ENCODE measurements around the gene BEST4. TPM values are rescaled to one million over a fixed set of nuclear protein-coding genes. Genes with fewer than 3 reads are reported as not detected.

BEST4 gene
- total RNA-seq, 5 donors from 2014 or later (not counting 1 experiment from before 2014, with no cell fraction given), result 0.75 to 2.4 (median 1.6) TPM

DNA sequence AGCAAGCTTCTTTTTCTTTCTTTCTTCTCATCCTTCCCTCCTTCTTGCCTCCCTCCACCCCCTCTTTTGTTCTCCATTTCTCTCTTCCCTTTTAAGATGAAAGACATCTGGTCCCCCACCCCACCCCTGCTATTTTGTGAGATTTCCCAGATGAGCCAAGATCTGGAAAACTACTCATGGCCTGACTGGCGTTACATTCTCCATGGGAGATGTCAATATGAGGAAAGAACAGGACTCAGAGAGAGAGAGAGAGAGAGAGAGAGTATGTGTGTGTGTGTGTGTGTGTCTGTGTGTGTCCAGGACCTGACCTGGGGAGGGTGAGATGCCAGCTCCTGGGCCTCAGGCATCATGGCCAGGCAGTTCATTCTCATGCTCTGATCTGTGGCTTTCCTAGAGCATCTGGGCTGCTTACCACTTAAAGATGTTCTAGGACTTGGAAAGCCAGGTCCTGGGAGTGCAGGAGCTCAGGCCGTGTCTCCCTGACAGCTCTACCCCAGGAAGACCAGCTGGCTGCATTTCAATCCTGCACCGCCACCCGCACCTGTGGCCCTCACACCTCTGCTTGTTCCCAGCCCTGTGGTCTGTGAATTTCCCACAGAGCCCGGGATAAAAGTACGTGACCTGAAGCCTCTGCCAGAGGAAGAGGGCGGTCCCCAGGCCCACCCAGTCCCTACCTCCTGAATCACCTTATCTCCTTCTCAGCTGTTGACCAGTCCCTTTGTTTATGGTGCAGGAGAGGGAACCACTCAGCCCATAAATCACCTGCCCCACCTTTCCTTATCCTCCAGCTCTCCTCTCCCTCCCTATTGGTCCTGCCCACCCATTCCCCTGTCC, 3.2 kb upstream of the BEST4 start:
- DNase-seq (no peak), ATAC-seq (replicated peaks in 1 of 4) (no peak)
- Mint-ChIP-seq H3K9me3 (no peaks in the 10 kb centered on the region), H3K27ac (peak overlapping the region in 1 of 2 donors; percentile 55), H3K36me3 (no peaks in the 10 kb centered on the region), H3K4me1 (peaks cover 4 to 6% (median 4%) of the 10 kb centered on the region in 3 donors), H3K4me3 (no peak overlapping the region), H3K27me3 (no peaks in the 10 kb centered on the region)
- Histone ChIP-seq H3K27ac (ENCODE audit: low read length) (no peak overlapping the region), H3K36me3 (ENCODE audit: control insufficient read depth in 2 of 2, extremely low read depth in 1 of 2, insufficient read depth in 1 of 2, low read length in 1 of 2) (no peaks in the 10 kb centered on the region), H3K9me3 (no peaks in the 10 kb centered on the region), H3K4me1 (ENCODE audit: control insufficient read depth in 1 of 2, extremely low read depth in 1 of 2, insufficient read depth in 2 of 2, low read length in 2 of 2) (peaks cover 0 to 7% of the 10 kb centered on the region in 2 experiments), H3K4me3 (ENCODE audit: control insufficient read depth in 1 of 2, extremely low read depth in 1 of 2, low read length in 1 of 2) (no peak overlapping the region), H3K27me3 (replicated peaks in 1 of 2; ENCODE audit: control insufficient read depth in 2 of 2, extremely low read depth in 1 of 2, insufficient read depth in 2 of 2, low read length in 1 of 2) (no peaks in the 10 kb centered on the region)
- WGBS (ENCODE audit: insufficient coverage), result 77% methylated on average over 6 of the region's 7 CpGs
- CTCF ChIA-PET, result interaction anchor here in 1 of 2 donors (1.0 to 3.8 kb wide), 4 partner anchors 9 to 512 kb away, joined by 3 to 12 read pairs (median 6); partner anchors contain the start of gene PLK3
- POLR2A ChIA-PET, result interaction anchor here (0.6 to 0.7 kb wide), 2 partner anchors 28 to 73 kb away, joined by 3 read pairs; no protein-coding TSS in a partner anchor

DNA sequence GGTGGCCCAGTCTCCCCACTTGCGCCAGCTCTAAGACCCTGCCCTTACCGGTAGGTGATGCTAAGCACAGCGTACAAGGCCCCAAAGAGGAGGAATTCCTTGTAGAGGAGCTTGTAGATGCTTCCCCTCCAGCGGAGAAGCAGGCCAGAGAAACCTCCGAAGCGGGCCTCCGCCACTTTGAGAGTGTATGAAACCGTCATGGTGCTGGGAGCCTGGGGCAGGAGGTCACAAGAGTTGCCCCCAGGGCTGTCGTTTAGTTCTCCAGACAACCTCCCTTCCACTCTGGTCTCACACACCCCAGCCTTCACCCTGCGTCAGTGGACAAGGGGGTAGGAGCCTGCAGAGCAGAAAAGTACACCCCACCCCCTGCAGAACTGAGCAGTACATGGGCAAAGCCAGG, 464 bp downstream of the BEST4 start:
- H3K27me3 Mint-ChIP-seq, result no peaks in the 10 kb centered on the region
- no peak overlapping the region for H3K27ac Mint-ChIP-seq
- H3K36me3 ChIP-seq (ENCODE audit: control insufficient read depth in 2 of 2, extremely low read depth in 1 of 2, insufficient read depth in 1 of 2, low read length in 1 of 2), result no peaks in the 10 kb centered on the region
- peaks cover 15 to 37% of the 10 kb centered on the region in 2 experiments for H3K4me1 ChIP-seq (ENCODE audit: control insufficient read depth in 1 of 2, extremely low read depth in 1 of 2, insufficient read depth in 2 of 2, low read length in 2 of 2)
- H3K27me3 ChIP-seq (replicated peaks in 1 of 2; ENCODE audit: control insufficient read depth in 2 of 2, extremely low read depth in 1 of 2, insufficient read depth in 2 of 2, low read length in 1 of 2), result no peaks in the 10 kb centered on the region
- no peaks in the 10 kb centered on the region for H3K9me3 Mint-ChIP-seq
- no peaks in the 10 kb centered on the region for H3K9me3 ChIP-seq
- H3K4me1 Mint-ChIP-seq, result peaks cover 27 to 28% (median 28%) of the 10 kb centered on the region in 3 donors
- H3K36me3 Mint-ChIP-seq, result no peaks in the 10 kb centered on the region
- H3K4me3 Mint-ChIP-seq, result no peak overlapping the region
- no peak for DNase-seq
- no peak for ATAC-seq (replicated peaks in 1 of 4)
- ChIA-PET POLR2A (interaction anchor here in 1 of 2 donors (0.5 kb wide), 1 partner anchor 13 kb away, joined by 8 read pairs; no protein-coding TSS in a partner anchor), CTCF (interaction anchor here (0.6 to 3.8 kb wide), 4 partner anchors 10 to 706 kb away, joined by 3 to 12 read pairs (median 6); partner anchors contain the start of gene PLK3 (in 1 of the 2))
- H3K4me3 ChIP-seq (ENCODE audit: control insufficient read depth in 1 of 2, extremely low read depth in 1 of 2, low read length in 1 of 2), result no peak overlapping the region
- 100% methylated on average over 4 of the region's 10 CpGs for WGBS (ENCODE audit: insufficient coverage)
- H3K27ac ChIP-seq (ENCODE audit: low read length), result no peak overlapping the region

DNA sequence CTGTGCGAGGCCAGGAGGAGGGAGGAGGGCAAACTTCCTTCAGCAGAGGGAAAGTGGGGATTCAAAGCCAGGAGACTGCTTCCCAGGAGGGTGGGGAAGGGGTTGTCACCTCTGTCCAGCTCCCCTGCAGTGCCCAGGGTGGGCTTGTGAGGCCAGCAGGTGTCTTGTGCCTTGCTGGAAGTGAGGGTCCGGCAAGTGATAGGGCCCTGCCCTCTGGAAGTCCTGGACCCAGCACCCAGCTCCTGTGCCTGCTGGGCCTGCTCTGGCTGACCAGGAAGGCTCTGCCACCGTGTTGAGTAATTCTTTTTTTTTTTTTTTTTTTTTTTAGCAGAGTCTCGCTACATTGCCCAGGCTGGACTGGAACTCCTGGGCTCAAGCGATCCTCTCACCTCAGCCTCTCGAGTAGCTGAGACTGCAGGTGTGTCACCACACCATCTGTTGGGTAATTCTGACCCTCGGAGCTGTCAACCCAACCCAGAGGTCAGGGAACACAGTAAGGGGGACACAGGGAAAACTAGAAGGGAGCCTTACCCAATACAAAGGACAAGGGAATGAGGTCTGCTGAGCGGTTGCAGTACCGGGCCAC, 1.0 kb downstream of the BEST4 start:
- no peak for ATAC-seq (replicated peaks in 1 of 4)
- peak overlapping the region in 1 of 2 donors; percentile 64 for H3K4me3 ChIP-seq (ENCODE audit: control insufficient read depth in 1 of 2, extremely low read depth in 1 of 2, low read length in 1 of 2)
- H3K27ac ChIP-seq (ENCODE audit: low read length), result peak overlapping the region; percentile 60
- Mint-ChIP-seq H3K9me3 (no peaks in the 10 kb centered on the region), H3K4me1 (peaks cover 28% of the 10 kb centered on the region in 3 donors), H3K36me3 (no peaks in the 10 kb centered on the region), H3K4me3 (peak overlapping the region; percentile 64 to 74 (median 69)), H3K27me3 (no peaks in the 10 kb centered on the region), H3K27ac (peak overlapping the region; percentile 78 to 85)
- no peaks in the 10 kb centered on the region for H3K27me3 ChIP-seq (replicated peaks in 1 of 2; ENCODE audit: control insufficient read depth in 2 of 2, extremely low read depth in 1 of 2, insufficient read depth in 2 of 2, low read length in 1 of 2)
- H3K4me1 ChIP-seq (ENCODE audit: control insufficient read depth in 1 of 2, extremely low read depth in 1 of 2, insufficient read depth in 2 of 2, low read length in 2 of 2), result peaks cover 15 to 37% of the 10 kb centered on the region in 2 experiments
- DNase-seq, result no peak
- CTCF ChIA-PET, result interaction anchor here (0.6 to 3.8 kb wide), 4 partner anchors 9 to 707 kb away, joined by 3 to 12 read pairs (median 6); partner anchors contain the start of gene PLK3 (in 1 of the 2)
- WGBS (ENCODE audit: insufficient coverage), result 91% methylated on average over 4 of the region's 9 CpGs
- no peaks in the 10 kb centered on the region for H3K9me3 ChIP-seq
- POLR2A ChIA-PET, result no interaction called here
- H3K36me3 ChIP-seq (ENCODE audit: control insufficient read depth in 2 of 2, extremely low read depth in 1 of 2, insufficient read depth in 1 of 2, low read length in 1 of 2), result no peaks in the 10 kb centered on the region

DNA sequence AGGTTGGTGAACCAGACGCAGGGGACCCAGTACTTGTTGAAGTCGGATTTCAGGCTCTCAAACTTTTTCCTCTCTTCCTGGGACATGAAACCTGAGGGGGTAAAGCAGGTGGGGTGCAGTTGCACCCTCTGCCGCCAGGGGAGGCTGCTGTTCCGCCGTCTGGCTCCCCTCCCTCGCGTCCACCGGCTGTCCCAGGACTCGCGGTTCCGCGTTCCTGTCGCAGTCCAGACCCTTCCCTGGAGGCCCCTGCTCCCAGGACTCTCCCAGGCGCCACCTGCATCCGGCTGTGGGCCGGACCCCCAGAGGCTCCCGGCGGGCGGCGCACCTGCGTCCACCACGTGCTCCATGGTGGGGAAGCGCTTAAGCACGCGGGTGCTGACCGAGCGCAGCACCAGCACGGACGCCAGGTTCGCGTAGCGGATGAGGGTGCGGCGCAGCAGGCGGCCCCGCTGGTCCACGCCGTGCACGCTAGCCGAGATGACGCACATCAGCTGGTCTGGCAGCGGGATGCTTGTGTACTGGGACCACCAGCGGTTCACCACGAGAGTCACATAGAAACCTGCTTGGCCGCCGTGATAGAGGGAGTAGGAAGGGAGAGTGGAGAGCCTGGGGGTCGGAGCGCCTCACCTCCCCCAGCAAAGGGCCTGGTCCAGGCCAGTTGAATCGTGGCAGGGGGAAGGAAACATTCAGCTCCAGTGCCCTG, 1.7 kb downstream of the BEST4 start:
- peak overlapping the region; percentile 60 for H3K27ac ChIP-seq (ENCODE audit: low read length)

DNA sequence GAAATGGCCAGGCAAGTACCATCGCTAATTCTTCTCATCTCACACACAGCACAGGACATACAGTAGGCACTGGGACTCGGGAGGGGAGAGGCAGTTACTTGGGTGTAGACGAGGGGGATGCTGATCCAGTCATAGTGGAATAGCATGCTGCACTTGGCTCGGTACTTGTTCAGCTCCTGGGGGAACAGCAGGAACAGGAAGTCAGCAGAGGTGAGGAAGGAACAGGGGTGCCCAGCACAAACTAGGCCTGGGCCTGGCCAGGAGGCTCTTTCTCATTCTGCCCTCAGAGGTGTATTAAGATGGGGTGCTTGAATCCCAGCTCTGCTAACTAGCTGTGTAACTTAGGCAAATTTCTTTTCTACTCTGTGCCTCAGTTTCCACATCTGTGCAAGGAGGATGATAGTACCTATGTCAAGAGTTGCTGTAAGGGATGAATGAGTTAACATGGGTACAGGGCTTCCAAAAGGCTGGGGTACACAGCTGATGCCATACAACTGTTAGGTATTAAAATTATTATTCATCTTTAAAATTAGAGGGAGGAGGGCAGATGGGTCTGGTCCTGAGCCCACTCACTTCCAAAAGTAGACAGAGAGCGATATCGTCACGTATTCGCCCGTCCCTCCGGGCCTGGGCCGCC, 2.4 kb downstream of the BEST4 start:
- peaks cover 28% of the 10 kb centered on the region in 3 donors for H3K4me1 Mint-ChIP-seq
- DNase-seq (no peak), ATAC-seq (replicated peaks in 1 of 4) (peak in 1 of 4 experiments; percentile 7)
- peak overlapping the region; percentile 64 to 66 for H3K4me3 ChIP-seq (ENCODE audit: control insufficient read depth in 1 of 2, extremely low read depth in 1 of 2, low read length in 1 of 2)
- POLR2A ChIA-PET, result no interaction called here
- H3K9me3 ChIP-seq, result no peaks in the 10 kb centered on the region
- H3K4me1 ChIP-seq (ENCODE audit: control insufficient read depth in 1 of 2, extremely low read depth in 1 of 2, insufficient read depth in 2 of 2, low read length in 2 of 2), result peaks cover 15 to 37% of the 10 kb centered on the region in 2 experiments
- peaks cover 10% of the 10 kb centered on the region for H3K36me3 Mint-ChIP-seq
- 37% methylated on average over 8 of the region's 11 CpGs for WGBS (ENCODE audit: insufficient coverage)
- H3K27me3 ChIP-seq (replicated peaks in 1 of 2; ENCODE audit: control insufficient read depth in 2 of 2, extremely low read depth in 1 of 2, insufficient read depth in 2 of 2, low read length in 1 of 2), result no peaks in the 10 kb centered on the region
- CTCF ChIA-PET, result interaction anchor here (0.5 to 2.3 kb wide), 7 partner anchors 10 to 518 kb away, joined by 3 to 7 read pairs (median 3); partner anchors contain the start of genes EIF2B3 (in 1 of the 2), PLK3 (in 1 of the 2) and RPS8 (in 1 of the 2)
- peak overlapping the region; percentile 60 for H3K27ac ChIP-seq (ENCODE audit: low read length)
- no peaks in the 10 kb centered on the region for H3K27me3 Mint-ChIP-seq
- peaks cover 2 to 11% of the 10 kb centered on the region in 2 donors for H3K36me3 ChIP-seq (ENCODE audit: control insufficient read depth in 2 of 2, extremely low read depth in 1 of 2, insufficient read depth in 1 of 2, low read length in 1 of 2)
- peak overlapping the region; percentile 64 to 74 (median 69) for H3K4me3 Mint-ChIP-seq
- H3K9me3 Mint-ChIP-seq, result no peaks in the 10 kb centered on the region
- peak overlapping the region; percentile 78 to 85 for H3K27ac Mint-ChIP-seq

More for the DNA sequence above, 1.7 kb downstream of the BEST4 start:
- POLR2A ChIA-PET, result no interaction called here
- H3K36me3 ChIP-seq (ENCODE audit: control insufficient read depth in 2 of 2, extremely low read depth in 1 of 2, insufficient read depth in 1 of 2, low read length in 1 of 2), result peaks cover 0 to 4% of the 10 kb centered on the region in 2 donors
- no peaks in the 10 kb centered on the region for H3K9me3 ChIP-seq
- WGBS (ENCODE audit: insufficient coverage), result 6% methylated on average over 47 of the region's 49 CpGs
- DNase-seq (peak in 34 of 35 experiments; percentile 48 to 90 (median 70)), ATAC-seq (replicated peaks in 1 of 4) (peak; percentile 71 to 78 (median 74))
- H3K27me3 Mint-ChIP-seq, result no peaks in the 10 kb centered on the region
- no peaks in the 10 kb centered on the region for H3K9me3 Mint-ChIP-seq
- H3K36me3 Mint-ChIP-seq, result peaks cover 4% of the 10 kb centered on the region
- H3K4me3 Mint-ChIP-seq, result peak overlapping the region; percentile 64 to 74 (median 69)
- peaks cover 15 to 37% of the 10 kb centered on the region in 2 experiments for H3K4me1 ChIP-seq (ENCODE audit: control insufficient read depth in 1 of 2, extremely low read depth in 1 of 2, insufficient read depth in 2 of 2, low read length in 2 of 2)
- CTCF ChIA-PET, result interaction anchor here in 1 of 2 donors (0.7 to 2.3 kb wide), 4 partner anchors 10 to 517 kb away, joined by 3 to 7 read pairs (median 4); partner anchors contain the start of gene RPS8
- H3K27me3 ChIP-seq (replicated peaks in 1 of 2; ENCODE audit: control insufficient read depth in 2 of 2, extremely low read depth in 1 of 2, insufficient read depth in 2 of 2, low read length in 1 of 2), result no peaks in the 10 kb centered on the region
- peak overlapping the region; percentile 64 to 66 for H3K4me3 ChIP-seq (ENCODE audit: control insufficient read depth in 1 of 2, extremely low read depth in 1 of 2, low read length in 1 of 2)
- H3K4me1 Mint-ChIP-seq, result peaks cover 28% of the 10 kb centered on the region in 3 donors
- peak overlapping the region; percentile 78 to 85 for H3K27ac Mint-ChIP-seq

Data from T-cell (primary cell).